Spinal cord (tissue), 10 donors: ENCODE measurements around the gene TCP11L1. TPM values are rescaled to one million over a fixed set of nuclear protein-coding genes. Genes with fewer than 3 reads are reported as not detected.
A peak's percentile ranks its signal among the peaks of the same experiment; 100 is the strongest.
"Not testable (repeated sequence)": the region's sequence is repeated elsewhere in the genome, so short reads cannot be mapped to it uniquely, and the experiment has no call there.

Experiments used
- DNase-seq, 6 donors: peaks; one replicate each; pipeline versions ENCODE4 v3.0.0 to v3.0.0-alpha.2; 2013 to 2015; ENCODE audit warnings: low spot score in 6 of 6, low read depth in 4 of 6
- H3K27ac ChIP-seq: one replicate; pipeline ENCODE4 v1.5.1; 2013; ENCODE audit warnings: low read depth, low read length, control low read depth
- H3K27me3 ChIP-seq: one replicate; pipeline ENCODE4 v1.6.1; 2013; ENCODE audit warnings: low read length; ENCODE audit not compliant: control insufficient read depth, insufficient read depth
- H3K36me3 ChIP-seq: one replicate; pipeline ENCODE4 v1.6.1; 2013; ENCODE audit warnings: low read length; ENCODE audit not compliant: control insufficient read depth, insufficient read depth
- H3K4me1 ChIP-seq: one replicate; pipeline ENCODE4 v1.6.1; 2013; ENCODE audit warnings: low read length; ENCODE audit not compliant: control insufficient read depth, insufficient read depth
- H3K4me3 ChIP-seq: one replicate; pipeline ENCODE4 v1.5.1; 2013; ENCODE audit warnings: low read depth, low read length, control low read depth
- H3K9me3 ChIP-seq: one replicate; pipeline ENCODE4 v1.6.1; 2013; ENCODE audit warnings: low read length; ENCODE audit not compliant: control insufficient read depth, insufficient read depth
- WGBS: methylation state at CpG from one replicate; pipeline ENCODE4 v1.1.5; 2013; ENCODE audit warnings: missing lambda C conversion rate; ENCODE audit not compliant: insufficient coverage; 5-methylcytosine and 5-hydroxymethylcytosine counted together
- polyA plus RNA-seq, 2 donors: library from polyadenylated mRNA; unstranded; fragments of 120-200 nt; gene quantifications; one replicate each; pipeline ENCODE4 v1.2.1, GENCODE V29; 2013; ENCODE audit not compliant: insufficient read length in 2 of 2
- total RNA-seq, 2 donors: library from RNA; depleted of rRNA in 1 of 2; stranded (reverse); fragments of 120-200 nt in 1 of 2; fragments of >200 nt in 1 of 2; gene quantifications; one replicate each; pipeline versions ENCODE4 v1.2.3 to v1.2.4, GENCODE V29; 2013 to 2014
- donor health status: healthy.

The TCP11L1 gene
- total and polyA plus RNA-seq, 4 donors = 15.1 to 33.4 (median 18.3) TPM

DNA sequence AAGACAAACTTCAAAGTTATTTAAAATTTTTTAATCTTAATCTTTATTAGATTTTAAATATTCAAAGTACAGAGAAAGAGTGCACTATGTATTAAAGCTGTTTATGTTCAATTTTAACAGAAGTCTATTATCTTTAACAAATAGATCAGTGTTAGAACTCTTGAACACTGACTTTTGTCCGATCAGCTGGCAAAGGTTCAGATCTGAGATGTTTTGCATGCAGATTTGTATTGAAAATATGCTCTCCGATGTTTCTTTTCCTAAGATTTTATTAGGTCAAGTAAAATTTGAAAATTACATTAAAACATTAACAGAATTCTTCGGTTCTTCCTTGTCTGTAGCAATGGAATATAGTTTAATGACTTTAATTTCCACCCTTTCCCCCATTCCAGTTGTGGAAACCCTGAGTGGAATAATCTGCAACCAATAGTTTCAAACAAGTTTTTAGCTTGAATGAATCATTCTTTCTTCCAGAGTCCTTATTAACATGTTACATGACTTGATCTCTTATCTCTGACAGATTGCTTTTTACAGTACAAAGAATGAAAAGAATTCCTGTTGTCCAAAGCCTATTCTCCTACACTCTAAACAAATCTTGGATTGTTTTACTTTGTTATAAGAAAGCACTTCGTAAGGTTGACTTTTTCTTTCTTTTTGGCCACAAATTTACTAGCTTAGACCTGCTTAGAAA, 11.4 kb upstream of the TCP11L1 start:
- peak in 1 of 6 donors; percentile 9 for DNase-seq

DNA sequence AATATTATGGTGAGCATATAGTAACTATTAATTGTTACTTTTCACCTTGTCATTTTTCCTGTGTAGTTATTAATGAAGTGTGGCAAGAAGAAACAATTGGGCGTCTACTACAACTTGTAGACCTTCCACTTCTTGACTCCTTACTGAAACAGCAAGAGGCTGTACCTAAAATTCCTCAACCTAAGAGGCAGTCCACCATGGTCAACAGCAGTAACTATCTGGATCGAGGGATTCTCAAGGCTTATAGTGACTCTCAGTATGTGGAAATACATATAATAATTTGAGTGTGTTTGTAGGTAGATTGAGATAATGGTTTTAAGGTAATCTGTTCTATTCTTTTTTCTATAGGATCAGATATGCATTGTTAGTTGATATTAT, 10.8 kb upstream of the TCP11L1 start:
- H3K27me3 ChIP-seq = no peaks in the 10 kb centered on the region
- H3K9me3 ChIP-seq = no peaks in the 10 kb centered on the region
- no CpG with 5 or more reads among the region's 2 CpGs for WGBS
- H3K27ac ChIP-seq = peak overlapping the region; percentile 69
- no peaks in the 10 kb centered on the region for H3K4me1 ChIP-seq
- no peak for DNase-seq
- H3K36me3 ChIP-seq = no peaks in the 10 kb centered on the region
- H3K4me3 ChIP-seq = no peak overlapping the region

More for the DNA sequence above, 11.4 kb upstream of the TCP11L1 start:
- no peaks in the 10 kb centered on the region for H3K36me3 ChIP-seq
- no peaks in the 10 kb centered on the region for H3K4me1 ChIP-seq
- H3K27me3 ChIP-seq = no peaks in the 10 kb centered on the region
- no peak overlapping the region for H3K4me3 ChIP-seq
- WGBS = no CpG with 5 or more reads among the region's 4 CpGs
- peak overlapping the region; percentile 69 for H3K27ac ChIP-seq
- no peaks in the 10 kb centered on the region for H3K9me3 ChIP-seq

DNA sequence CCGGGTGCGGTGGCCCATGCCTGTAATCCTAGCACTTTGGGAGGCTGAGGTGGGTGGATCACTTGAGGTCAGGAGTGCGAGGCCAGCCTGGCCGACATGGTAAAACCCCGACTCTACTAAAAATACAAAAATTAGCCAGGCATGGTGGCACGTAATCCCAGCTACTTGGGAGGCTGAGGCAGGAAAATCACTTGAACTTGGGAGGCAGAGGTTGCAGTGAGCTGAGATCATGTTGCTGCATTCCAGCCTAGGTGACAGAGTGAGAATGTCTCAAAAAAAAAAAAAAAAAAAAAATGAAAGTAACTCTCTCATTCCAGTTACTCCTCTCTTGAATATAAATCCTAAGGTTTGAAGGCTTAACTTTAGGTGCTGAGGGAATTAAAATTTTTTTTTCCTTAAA, 10.2 kb upstream of the TCP11L1 start:
- H3K27ac ChIP-seq, H3K36me3 ChIP-seq, H3K9me3 ChIP-seq, DNase-seq, H3K4me1 ChIP-seq, H3K27me3 ChIP-seq, H3K4me3 ChIP-seq: not testable (repeated sequence)
- WGBS = 100% methylated on average over 3 of the region's 6 CpGs

DNA sequence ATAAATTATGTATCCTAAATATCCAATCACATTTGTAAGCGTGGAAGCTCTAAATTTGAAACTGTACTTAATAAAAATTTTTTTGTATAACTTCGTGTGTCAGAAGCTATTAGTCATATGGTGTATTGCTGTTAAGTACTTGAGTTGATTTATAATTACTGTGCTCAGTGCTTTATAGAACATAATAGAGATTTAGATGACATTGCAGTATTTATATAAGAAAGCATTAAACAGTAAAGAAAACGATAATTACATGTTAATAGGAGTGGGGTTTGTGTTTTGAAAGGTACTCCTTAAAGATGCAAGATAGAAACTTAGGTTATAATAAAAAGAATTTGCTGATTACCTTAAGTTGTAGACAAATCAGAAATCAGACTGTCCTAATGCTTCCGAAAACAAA, 5.9 kb upstream of the TCP11L1 start:
- no peak for DNase-seq
- Histone ChIP-seq H3K36me3 (no peaks in the 10 kb centered on the region), H3K4me1 (no peaks in the 10 kb centered on the region), H3K27ac (no peak overlapping the region), H3K4me3 (no peak overlapping the region), H3K27me3 (no peaks in the 10 kb centered on the region), H3K9me3 (no peaks in the 10 kb centered on the region)
- no CpG with 5 or more reads among the region's 4 CpGs for WGBS

DNA sequence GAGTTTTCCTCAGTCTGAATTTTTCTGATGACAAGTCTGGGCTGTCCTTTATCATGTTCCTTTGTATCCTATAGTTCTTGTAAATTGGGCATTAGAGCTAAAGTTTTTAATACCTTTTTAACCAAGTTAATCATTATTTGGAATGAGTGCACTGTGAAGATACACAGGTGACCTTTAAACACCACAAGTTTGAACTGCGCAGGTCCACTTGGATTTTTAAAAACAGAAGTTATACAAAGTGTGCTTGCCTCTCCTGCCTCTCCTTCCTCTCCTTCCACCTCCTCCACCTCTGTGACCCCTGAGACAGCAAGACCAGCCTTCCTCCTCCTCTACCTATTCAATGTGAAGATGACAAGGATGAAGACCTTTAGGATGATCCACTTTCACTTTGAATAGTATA, 4.4 kb upstream of the TCP11L1 start:
- no peak overlapping the region for H3K27ac ChIP-seq
- no peaks in the 10 kb centered on the region for H3K9me3 ChIP-seq
- no peak overlapping the region for H3K4me3 ChIP-seq
- H3K27me3 ChIP-seq = no peaks in the 10 kb centered on the region
- peaks cover 3% of the 10 kb centered on the region for H3K4me1 ChIP-seq
- DNase-seq = no peak
- no CpG with 5 or more reads among the region's 1 CpG for WGBS
- H3K36me3 ChIP-seq = no peaks in the 10 kb centered on the region

DNA sequence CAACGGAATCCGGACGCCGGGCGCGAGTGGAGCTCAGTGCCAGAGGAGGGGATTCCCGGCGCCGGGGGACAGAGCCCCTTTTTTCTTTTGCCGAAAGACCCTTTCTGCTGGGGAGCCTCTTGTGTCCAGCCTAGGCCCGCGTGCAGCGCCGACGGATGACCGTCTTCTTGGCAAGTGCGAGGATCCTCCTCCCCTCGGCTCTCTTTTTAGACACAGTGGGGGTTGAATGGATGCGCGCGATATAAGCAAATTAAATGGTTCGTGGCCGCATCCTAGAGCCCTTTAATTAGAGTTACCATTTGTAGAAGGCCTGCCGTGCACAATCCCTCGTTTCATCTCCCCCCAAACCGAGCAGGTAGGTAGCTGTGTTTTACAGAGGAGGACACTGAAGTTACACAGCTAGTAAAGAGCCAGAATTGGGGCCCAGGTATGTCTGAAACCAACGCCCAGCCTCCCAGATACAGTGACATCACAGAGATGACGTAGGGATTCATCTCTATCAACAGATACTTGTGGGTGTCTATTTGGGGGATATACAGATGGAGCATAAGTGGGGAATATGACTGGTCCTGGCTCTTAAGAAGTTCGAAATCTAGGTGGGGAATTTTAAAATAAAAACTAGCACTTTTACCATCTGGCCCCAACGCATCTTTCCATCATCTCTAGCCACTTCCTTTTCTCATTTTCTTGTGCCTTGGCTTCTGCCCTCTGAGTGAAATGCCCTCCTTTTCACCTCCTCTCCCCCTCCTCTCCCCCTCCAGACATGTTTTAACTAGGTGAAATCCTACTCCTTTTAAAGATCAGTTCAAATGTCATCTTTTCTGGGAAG, 875 bp downstream of the TCP11L1 start:
- peaks cover 3% of the 10 kb centered on the region for H3K4me1 ChIP-seq
- peak in 5 of 6 donors; percentile 15 to 85 (median 41) for DNase-seq
- peaks cover 7% of the 10 kb centered on the region for H3K36me3 ChIP-seq
- H3K9me3 ChIP-seq = no peaks in the 10 kb centered on the region
- peak overlapping the region; percentile 92 for H3K4me3 ChIP-seq
- H3K27me3 ChIP-seq = no peaks in the 10 kb centered on the region
- peak overlapping the region; percentile 99 for H3K27ac ChIP-seq
- 3% methylated on average over 20 of the region's 30 CpGs for WGBS

DNA sequence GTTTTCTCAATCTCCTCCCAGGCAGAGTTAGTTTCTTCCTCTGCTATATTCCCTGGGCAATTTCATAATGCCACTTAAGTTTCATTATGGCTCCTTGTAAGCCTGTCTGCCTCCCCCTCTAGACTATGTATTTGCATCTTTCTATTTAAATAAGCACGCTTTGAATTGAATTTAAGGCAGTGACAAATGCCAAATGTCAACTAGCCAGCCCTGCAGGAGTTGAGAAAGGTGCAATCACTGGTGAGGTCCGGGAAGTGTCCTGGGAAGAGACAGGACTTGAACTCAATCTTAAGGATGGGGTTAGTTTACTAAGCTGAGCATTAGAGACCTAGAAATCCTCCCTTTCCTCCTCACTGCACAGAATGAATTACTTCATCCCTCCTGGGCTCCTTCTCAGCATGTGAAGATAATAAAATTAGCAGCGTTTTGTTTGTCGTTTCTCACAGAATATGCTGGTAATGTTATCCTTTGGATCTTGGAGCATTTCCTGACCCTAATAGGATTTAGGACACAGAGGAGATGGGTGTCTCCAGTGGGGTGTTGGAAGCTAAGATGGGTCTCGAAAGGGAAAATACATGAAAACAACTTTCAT, 1.6 kb downstream of the TCP11L1 start:
- peak in 1 of 6 donors; percentile 39 for DNase-seq
- 39% methylated on average over 3 of the region's 5 CpGs for WGBS
- Histone ChIP-seq H3K27me3 (no peaks in the 10 kb centered on the region), H3K4me1 (peaks cover 3% of the 10 kb centered on the region), H3K4me3 (peak overlapping the region; percentile 26), H3K27ac (no peak overlapping the region), H3K9me3 (no peaks in the 10 kb centered on the region), H3K36me3 (peaks cover 12% of the 10 kb centered on the region)

DNA sequence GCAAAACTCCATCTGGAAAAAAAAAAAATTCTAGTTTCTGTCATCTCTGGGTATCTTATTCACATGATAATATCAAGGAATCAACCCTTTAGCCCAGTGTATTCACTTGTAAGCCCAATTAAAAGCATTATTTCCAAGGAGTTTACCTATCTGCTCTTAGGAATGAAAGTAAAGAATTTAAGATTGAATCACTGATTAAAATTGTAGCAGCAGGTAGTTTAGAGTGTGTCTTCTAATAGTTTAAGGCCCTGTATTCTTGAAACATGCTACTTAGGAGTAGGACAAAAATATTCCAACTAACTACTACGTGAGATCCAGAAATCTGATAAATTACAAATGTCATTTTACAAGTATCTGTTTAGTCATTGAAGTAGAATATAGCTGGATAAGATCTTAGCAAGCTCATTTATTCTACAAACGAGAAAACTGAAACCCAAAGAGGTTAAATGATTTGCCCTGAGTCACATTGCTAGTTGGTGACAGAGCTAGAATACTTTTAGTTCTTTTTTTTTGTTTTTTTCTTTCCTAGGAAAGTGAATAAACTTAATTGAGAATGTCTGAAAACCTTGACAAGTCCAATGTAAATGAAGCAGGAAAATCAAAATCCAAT, 4.0 kb downstream of the TCP11L1 start:
- Histone ChIP-seq H3K4me3 (no peak overlapping the region), H3K36me3 (peaks cover 14% of the 10 kb centered on the region)
- no peak for DNase-seq

DNA sequence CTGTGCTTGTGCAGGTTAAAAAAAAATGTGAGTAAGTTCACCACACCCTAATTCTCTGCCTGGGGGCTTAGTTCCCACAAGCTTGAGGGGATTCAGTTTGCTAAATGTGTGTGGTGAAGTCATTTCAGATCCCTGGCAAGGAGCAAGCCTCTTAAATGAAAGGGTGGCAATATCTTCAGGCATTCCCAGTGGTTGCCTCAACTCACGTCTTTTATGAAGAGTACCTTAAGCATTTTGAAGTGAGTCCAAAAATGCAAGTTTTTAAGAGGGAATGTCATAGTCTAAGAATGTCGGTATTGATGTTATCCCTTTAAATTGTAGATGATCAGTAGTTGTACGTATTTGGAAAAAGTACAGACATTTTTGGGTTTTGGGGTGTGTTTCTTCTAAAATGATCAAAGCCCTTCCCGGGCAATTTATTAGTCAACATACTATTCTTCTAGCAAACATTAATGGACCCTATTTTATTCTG, 4.9 kb downstream of the TCP11L1 start:
- H3K27ac ChIP-seq = no peak overlapping the region
- no peak for DNase-seq
- H3K4me1 ChIP-seq = no peaks in the 10 kb centered on the region
- 100% methylated on average over 1 of the region's 4 CpGs for WGBS
- H3K36me3 ChIP-seq = peaks cover 14% of the 10 kb centered on the region
- H3K4me3 ChIP-seq = no peak overlapping the region
- no peaks in the 10 kb centered on the region for H3K27me3 ChIP-seq
- H3K9me3 ChIP-seq = no peaks in the 10 kb centered on the region

More for the DNA sequence above, 4.0 kb downstream of the TCP11L1 start:
- H3K27me3 ChIP-seq = no peaks in the 10 kb centered on the region
- H3K4me1 ChIP-seq = peaks cover 3% of the 10 kb centered on the region
- WGBS = no CpG with 5 or more reads among the region's 2 CpGs
- no peak overlapping the region for H3K27ac ChIP-seq
- no peaks in the 10 kb centered on the region for H3K9me3 ChIP-seq
